ENCODE data around the gene APOBEC2.

APOBEC2 gene

DNA sequence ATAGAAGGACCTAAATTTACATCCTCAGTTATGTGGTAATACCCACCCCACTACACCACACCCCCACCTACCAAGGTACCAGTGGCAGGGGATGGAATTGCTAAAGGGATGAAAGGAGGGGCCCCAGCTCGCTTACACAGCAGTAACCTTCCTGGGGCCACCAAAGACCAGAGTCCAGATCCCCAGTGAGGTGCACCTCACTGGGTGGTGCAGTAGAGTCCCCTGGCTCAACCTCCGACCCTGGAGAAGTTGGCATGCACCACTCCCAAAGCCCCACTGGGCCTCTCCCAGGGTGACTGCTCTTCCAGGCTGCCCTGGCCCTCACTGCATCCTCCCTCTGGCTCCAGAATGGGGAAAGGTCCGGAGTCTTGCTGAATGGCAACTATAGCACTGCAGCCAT lies 14.8 kb upstream of the APOBEC2 start:
- DNase-seq = no peak

DNA sequence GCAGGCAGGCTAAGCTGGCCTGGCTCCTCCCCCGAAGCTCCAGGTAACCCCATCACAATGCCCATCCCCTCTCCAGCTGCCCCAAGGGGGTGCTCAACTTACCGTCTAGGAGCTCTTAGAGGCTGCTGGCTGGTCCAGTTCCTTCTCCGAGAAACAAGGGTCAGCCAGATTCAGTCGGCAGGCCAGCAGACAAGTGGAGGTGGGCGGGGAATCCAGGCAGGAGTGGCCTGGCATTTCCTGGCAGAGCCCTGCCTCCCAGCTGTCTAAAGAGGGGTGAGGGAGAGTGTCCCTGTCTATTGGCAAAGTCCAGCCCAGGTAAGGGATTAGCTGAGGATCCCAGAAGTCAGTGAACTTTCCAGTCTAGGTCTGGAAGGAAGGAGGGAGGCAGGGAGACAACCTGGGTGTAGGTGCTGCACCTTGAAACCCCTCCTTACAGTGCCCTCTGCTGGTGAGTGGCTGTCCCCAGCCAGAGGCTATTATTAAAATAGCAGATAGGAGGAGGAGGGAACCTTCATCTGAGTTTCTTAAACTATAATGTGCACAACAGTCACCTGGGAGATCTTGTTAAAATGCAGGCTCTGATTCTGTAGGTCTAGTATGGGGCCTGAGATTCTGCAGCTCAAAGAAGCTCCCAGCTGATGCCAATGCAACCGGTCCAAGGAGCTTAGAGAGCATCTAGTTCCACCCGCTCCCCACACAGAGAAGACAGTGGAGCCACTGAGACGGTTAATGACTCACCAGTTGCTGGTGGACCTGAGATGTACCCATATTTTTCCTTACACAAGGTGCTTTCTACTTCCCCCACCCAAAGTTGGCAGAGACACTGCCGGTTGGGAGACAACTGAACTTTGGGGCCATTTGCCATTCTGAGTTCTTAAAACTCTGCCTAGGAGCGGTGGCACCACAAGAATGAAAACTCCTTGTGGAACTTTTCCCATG lies 13.7 kb upstream of the APOBEC2 start, which contains the start of gene UNC5CL:
UNC5CL (minus strand) TSS at position 162 of the 939 bp plus-strand sequence. CDS start 4,147 bp downstream, outside the sequence.
- no peak for DNase-seq

DNA sequence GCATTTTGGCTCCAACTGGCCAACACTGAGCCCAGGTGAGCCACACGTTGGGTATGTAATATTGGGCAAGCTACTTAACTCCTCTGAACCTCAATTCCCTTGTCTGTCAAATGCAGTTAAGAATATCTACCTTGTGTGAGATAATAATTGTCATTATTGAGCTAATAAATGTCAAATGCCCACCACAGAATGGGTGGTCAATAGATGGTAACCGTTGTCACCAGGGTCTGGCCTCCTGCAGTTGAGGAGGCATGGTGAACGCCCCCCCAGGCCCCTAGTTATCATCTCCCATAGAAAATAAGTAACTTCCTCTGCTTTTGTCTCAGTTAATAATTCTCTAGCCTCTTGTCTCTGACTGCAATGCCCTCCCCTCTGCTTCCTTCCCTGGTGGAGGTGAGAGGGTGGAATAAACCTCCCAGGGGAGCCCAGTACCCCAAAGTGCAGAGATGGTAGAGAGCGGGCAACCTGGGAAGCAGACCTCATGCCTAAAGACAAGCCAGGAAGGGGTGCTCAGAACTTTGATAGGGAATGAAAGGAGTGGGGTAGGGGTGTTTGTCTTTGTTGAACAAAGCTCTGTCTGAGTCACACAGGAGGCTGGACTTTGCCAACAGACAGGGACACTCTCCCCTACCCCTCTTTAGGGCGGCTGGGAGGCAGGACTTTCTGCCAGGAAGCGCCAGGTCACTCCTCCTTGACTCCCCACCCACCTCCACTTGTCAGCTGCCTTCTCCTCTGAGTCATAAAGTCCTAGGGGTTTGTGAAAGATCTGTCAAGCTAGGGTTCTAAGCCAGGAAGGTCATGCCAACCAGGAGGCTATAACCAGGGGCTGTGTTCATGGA lies 12.7 kb upstream of the APOBEC2 start:
- DNase-seq = no peak

DNA sequence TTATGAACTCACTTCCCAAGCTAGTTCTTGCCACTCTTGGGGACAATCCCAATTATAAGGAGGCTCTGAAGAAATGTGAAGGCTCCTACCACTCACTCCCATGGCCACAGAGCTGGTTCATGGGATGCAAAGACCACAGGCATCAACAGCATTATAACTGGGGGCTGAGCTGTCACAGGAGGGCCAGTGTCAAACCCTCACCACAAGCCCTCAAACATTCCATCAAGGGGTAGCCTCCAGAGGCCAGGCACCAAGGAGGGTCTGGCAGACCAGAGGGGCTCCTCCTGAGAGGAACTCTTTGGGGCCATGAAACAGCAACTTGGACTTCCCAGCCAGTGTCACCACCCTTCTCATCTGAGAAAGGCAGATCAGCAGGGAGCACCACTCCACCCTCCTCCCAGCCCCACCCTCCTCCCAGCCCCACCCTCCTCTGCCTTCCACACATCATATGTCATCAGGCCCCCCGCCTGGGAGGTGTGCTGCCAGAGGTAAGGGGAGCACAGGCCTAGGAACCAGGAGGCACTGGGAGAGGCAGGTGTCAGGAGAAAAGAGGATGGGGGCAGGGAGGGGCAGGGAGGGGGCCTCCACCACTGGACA lies 12.0 kb upstream of the APOBEC2 start:
- DNase-seq = no peak

DNA sequence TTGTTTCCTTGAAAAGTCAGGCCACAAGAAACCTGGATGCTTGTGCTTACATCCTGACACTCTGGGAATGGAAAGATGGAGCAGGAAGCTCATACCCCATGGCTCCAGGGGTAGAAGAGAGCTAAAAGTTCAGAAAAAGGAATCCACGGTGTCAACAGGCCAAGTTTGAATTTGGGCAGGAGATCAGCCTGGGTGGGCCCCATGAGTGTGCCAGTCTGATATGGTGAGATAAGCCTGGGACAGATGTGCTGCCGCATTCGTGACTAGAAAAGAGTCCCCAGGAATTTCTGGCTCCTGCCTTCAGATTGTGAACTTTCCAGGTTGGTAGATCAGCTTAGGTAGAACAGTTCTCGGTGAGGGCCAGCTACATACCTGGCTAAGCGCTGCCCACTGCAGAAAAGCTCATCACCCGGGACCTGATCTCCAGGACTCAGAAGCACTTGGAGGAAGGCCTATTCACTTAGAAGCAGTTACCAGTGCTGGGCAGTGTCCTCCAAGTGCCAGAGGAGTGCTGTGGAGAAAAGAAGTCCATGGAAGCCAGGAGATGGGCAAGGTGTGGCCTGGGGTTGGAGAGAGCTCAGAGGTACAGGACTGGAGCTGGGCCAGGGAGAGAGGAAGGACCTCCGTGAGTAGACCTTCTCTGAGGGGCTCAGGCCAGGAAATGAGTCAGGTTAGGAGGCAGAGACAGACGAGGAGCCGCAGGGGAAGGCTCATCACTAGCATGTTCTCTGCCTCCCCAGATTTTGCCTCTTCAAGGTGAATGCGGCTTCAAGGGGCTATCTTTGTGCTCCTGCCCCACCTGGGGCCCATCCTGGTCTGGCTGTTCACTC lies 10.6 kb upstream of the APOBEC2 start, which contains the start of gene TSPO2:
TSPO2 (plus strand) TSS at position 242 of the 830 bp plus-strand sequence; CDS start at position 761, 519 bp downstream.
- no peak for DNase-seq

DNA sequence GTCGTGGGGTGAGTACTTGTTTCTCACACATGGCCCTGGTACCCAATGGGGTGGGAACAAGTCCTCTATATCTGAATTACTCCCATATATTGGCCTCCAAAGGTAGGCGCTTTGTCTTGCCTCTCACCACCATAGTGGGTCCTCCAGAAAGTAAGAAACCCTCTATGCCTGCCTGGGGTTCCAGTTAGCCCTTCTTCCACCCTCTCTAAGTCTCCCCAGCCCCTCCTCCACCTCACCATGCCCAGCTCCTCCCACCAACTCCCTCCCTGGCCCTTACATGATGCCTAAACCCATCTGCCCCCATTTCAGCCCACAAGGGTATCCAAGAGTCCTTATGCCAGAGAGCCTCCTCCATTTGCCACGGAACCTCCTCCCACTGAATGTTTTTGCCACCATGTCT lies 9.9 kb upstream of the APOBEC2 start:
- no peak for DNase-seq

DNA sequence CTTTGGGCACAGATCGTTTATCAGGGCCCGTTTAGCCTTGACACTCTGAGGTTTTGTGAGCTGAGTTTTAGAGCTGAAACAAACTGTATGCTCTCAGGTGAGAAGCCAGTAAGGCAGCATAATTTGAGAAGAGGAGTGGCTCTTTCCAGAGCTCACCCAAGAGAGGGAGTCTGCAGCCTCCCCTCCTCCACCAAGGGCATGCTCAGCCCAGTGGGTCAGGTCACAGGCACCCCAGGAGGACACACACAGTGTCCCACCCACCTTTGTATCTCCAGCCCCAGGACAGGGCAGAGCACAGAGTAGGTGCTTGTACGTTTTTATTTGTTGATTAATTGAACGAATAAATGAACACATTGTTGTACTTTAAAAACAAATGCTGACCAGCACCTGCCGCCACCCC lies 7.3 kb upstream of the APOBEC2 start:
- DNase-seq = no peak

DNA sequence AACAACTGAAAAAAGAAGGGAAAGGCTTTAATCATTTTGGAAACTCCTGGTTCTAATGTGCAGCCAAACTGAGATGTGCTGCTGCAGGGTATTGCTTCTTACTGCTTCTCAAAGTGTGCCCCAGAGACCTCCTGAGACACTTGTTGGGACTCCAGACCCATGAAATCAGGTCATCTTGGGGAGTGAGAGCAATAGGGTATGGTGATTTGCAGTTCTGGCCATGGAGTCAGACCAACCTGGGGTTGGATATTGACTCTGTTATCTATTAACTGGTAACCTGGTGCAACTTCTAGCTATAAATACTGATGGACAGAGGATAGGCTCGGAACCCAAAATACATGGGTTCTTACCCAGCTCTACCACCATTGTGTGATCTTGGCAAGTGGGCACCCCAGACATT lies 6.9 kb upstream of the APOBEC2 start:
- no peak for DNase-seq

DNA sequence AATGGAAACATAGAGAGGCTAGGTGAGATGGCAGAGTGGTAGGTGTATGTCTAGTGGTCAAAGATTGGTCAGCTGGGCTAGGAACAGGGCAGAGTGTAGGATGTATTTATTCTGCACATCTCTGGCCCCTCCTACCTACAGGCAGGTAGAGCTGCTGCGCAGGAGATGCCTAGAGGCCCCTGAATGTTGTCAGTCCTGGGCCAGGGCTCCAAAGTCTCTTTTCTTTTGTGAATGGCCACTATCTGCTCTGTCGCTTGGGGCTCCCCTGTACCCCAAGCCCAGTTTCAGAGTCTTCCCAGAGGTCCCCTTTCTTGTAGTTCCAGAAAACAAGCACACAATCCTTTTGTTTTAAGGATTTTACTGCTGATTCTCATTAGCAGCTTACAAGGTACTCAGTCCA lies 5.7 kb upstream of the APOBEC2 start:
- DNase-seq = no peak

DNA sequence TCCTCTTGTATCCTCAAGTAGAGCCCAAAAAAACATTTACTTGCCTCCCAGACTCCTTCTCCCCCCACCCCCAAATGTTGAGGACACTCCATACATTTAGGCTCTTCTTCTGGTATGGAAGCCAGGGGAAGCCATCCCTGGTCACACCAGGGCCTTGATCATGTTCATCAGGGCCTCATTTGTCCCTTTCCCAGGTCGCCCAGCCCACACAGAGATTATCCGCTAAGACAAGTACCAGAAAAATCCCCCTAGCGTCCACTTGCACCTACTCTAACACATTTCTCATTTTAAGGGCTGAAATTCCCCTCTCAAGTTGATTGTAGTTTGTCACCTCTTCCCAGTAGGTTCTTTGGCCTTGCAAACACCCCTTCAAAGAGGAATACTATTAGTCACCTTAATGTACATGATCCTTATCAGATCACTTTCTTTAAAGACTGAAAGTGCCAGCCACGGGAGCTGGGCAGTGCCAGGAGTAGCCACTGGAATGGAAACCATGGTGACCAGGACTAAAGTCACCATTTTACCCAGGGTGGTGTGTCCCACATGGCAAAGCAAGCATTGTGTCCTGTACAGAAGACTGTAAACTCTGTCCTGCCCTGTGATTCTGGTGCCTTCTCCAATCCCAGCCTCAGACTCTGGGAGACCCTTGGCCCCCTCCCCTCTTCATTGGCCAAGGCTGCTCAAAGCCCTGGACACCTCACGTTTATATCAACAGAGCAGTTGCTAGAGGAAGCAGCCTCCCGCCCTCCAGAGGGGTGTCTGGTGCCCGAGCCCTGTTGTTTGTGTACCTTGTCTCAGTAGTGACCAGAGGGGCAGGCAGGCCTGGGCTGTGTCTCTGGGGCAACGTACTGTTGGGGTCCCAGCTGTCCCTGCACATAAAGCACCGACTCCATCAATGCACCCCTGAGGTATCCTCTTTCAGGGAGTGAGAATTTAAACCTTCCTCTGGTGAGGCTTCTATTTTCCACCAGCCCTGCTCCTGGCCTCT lies 5.0 kb upstream of the APOBEC2 start:
- peak; percentile 72 for DNase-seq

DNA sequence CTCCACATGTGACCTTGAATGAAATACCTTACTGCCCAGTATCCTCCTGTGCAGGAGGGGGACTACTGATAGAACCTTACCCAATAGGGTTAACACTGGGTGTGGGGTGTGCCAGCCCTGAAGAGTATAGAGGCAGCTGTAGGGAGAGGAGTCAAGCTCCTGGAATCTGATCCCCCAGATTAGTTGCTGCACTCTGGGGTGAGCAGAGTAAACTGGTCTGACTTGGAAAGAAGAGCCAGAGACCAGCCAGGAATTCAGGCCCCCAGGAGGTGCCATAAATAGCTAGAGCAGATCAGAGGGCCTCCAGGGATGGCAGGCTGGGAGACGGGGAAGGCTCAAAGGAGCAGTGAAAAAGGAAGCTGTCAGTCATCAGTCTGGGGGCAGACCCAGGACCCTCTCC lies 3.5 kb upstream of the APOBEC2 start:
- peak; percentile 52 for DNase-seq

DNA sequence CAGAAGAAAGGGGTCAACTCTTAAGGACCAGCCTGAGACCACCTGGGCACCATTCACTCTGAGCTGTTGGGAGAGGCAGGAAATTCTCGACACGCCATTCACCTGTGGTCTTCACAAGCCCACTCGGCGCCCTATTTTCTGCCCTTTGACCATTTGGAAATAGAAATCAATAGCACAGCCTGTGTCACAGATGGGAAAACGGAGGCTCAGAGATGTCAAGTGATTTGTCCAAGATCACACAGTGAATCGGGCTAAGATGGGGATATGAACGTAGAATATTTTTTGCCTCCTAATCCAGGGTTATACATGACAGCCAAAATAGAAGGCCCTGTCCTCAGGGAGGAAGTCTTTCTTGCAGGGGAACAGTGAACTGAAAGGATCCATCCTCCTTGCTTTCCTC lies 3.0 kb upstream of the APOBEC2 start:
- no peak for DNase-seq

DNA sequence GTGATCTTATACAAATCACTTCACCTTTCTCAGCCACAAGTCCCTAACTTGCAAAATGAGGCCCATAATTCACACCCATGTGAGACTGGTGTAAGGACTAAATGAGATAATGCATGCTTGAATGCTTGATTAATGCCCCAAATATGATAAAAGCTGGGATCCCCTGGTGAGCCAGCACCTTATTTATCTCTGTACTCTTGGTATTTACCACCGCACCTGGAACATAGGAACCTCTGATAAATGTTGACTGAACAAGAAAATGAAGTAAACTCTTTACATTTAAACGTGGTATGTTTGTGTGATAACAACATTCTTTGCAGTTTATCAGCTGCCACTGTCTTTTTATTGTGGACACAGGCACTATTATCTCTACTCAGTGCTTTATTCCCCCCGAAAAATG lies 2.5 kb upstream of the APOBEC2 start:
- no peak for DNase-seq

DNA sequence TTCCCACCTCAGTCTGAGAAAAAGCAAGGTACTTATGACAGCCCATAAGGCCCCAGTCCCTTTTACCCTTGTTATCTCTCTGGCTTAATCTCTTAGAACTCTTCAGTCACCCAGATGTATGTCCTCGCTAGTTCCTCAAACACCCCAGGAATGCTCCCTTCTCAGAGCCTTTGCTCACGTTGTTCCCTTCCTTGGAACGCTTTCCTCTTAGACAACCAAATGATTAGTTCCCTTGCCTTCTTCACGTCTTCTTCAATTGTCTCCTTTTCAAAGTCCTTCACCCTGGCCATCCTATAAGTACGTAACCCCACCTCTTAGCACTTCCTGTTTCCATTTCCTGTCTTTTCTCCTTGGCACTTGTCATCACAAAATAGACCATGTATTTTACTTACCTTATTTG lies 1.1 kb upstream of the APOBEC2 start:
- no peak for DNase-seq

DNA sequence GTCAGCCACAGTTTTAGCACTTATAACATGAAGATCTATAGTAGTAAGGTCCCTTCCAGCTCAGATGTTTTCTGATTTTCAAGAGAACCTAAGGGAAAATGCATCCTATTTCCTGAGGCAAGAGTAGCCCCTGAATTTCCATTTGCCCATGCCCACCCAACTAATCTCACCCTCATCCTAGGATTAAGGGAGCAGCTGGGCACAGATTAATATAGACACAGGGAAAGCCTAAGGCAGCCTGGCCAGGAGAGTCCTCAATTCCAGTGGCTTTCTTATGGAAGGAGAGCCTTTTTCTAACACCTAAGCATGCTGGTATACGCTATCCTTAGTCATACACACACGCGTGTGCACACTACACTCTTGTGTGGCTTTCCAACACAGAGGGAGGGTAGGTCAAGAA lies 1.5 kb downstream of the APOBEC2 start:
- DNase-seq = no peak

DNA sequence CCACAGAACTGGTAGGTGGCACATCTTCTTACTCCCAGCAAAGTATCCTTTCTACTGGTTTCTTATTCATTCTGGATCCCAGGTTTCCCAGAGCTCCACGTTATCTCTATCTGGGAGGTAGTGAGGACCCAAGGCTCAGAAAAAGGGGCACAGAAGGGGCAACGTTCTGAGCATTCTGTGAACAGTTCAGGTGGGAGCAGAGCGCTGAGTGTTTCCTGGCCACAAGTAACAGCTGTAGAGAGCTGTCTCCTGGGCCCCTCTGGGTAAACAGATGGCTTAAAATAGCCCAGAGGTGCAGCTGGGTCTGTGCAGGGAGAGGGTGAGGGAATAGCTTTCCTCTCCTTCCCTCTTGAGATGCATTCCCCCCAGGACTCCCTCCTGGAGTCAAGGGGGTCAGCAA lies 2.1 kb downstream of the APOBEC2 start:
- DNase-seq = peak; percentile 40

DNA sequence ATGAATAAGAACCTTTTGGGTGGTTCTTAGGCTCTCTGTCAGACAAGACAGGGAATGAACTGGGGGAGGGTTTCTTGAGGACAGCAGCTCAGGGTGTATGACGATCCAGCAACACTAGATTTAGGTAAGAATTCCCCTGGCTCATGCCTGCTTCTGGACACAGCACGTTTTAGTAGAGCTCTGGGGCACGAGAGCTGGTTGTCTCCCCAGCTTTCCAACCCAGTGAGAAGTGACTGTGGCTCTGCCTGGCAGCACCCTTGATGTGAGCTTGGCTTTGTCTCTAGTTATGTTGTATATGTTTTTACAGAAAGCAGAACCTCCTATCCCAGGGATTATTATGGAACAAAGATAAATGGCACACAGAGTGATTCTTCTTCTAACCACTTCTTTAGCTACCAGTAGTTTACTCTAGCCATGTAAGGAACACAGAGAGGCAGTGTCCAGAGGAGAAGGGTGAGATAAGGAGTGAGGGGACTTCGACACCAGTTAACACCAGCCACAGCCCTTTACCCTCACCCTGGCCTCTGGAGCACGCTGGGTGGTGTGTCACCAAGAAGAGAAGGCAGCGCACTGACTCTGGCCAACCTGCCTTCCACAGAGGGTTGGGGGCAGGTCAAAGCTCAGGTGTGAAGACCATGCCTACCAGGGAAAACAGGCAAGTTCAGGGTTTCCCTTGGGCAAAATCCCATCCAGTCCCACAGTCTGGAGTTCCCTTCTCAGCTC lies 3.9 kb downstream of the APOBEC2 start:
- DNase-seq = no peak

DNA sequence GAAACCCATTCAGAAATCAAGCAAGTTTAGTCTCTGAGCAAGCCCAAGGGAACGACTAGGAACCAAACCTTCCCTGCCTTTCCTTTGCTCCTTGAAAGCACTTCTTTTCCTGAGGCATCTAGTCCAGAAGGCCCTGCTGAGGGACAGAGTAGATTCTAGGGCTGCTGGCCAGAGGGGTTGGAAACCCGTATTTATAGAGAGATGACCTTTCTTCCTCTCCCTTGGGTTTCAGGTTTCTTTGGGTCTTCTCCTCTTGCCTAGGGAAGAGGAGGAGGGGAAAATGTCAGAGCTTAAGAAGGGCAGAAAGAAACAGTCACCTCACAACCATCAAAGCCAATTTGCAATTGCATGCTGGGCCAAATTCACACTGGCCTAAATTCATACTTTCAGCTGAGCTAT lies 5.8 kb downstream of the APOBEC2 start:
- DNase-seq = no peak

DNA sequence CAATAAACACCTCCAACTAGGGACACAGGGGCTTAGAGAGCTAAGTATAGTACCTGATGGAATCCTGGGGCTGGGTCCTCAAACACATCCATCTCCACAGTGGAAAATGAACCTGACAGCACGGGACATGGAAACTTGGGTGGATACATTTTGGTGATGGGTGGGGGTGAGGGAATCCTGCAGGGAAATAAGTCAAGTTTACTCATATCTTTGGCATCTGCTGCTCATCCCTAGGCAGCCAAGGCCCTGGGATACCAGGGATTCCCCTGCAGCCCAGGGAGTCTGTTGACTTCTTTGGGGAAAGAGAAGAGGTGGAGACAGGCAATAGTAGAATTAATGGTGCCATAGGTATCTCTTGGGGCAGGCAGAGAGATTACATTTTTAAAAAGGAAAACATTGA lies 6.6 kb downstream of the APOBEC2 start:
- DNase-seq = no peak

DNA sequence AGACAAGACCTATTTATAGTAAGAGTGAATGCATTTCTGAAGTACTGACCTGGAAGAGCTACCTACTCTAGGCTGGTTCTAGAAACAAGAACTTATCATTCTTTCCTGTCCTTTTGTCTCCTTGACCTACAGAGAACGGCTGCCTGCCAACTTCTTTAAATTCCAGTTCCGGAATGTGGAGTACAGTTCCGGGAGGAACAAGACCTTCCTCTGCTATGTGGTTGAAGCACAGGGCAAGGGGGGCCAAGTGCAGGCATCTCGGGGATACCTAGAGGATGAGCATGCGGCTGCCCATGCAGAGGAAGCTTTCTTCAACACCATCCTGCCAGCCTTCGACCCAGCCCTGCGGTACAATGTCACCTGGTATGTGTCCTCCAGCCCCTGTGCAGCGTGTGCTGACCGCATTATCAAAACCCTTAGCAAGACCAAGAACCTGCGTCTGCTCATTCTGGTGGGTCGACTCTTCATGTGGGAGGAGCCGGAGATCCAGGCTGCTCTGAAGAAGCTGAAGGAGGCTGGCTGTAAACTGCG lies 8.3 kb downstream of the APOBEC2 start:
- DNase-seq = no peak
